RKO (cell line): ENCODE measurements around the gene KNDC1.
A peak's percentile ranks its signal among the peaks of the same experiment; 100 is the strongest.

Source experiments
- DNase-seq: peaks from one replicate; pipeline ENCODE4 v3.0.0-alpha.2; 2016; ENCODE audit warnings: low spot score

KNDC1 gene

GRCh38 chr10:133241501-133242205, 81.6 kb downstream of the KNDC1 start:
- no peak for DNase-seq

- peak; percentile 46 for DNase-seq
Measured at GRCh38 chr10:133242611-133243356, 82.8 kb downstream of the KNDC1 start.

GRCh38 chr10:133243593-133243992, 83.6 kb downstream of the KNDC1 start:
- no peak for DNase-seq

- DNase-seq, result no peak
Measured at GRCh38 chr10:133245439-133246235, 85.6 kb downstream of the KNDC1 start.

GRCh38 chr10:133246236-133246626, 86.2 kb downstream of the KNDC1 start:
- no peak for DNase-seq

GRCh38 chr10:133247681-133248333, 87.8 kb downstream of the KNDC1 start:
- DNase-seq, result no peak

GRCh38 chr10:133248334-133248715, 88.3 kb downstream of the KNDC1 start:
- no peak for DNase-seq

GRCh38 chr10:133249094-133249780, 89.2 kb downstream of the KNDC1 start:
- DNase-seq, result no peak

- DNase-seq, result no peak
Measured at GRCh38 chr10:133249975-133250754, 90.1 kb downstream of the KNDC1 start.

- no peak for DNase-seq
Measured at GRCh38 chr10:133251388-133252222, 91.6 kb downstream of the KNDC1 start.

- DNase-seq, result no peak
Measured at GRCh38 chr10:133252223-133252552, 92.2 kb downstream of the KNDC1 start.

- no peak for DNase-seq
Measured at GRCh38 chr10:133253361-133253955, 93.4 kb downstream of the KNDC1 start.

GRCh38 chr10:133254421-133255120, 94.6 kb downstream of the KNDC1 start:
- no peak for DNase-seq

GRCh38 chr10:133255323-133255722, 95.3 kb downstream of the KNDC1 start:
- no peak for DNase-seq

GRCh38 chr10:133257489-133258065, 97.6 kb downstream of the KNDC1 start:
- DNase-seq, result no peak

- DNase-seq, result no peak
Measured at GRCh38 chr10:133258066-133258817, 98.2 kb downstream of the KNDC1 start.

- peak; percentile 99 for DNase-seq
Measured at GRCh38 chr10:133258818-133259601, 99.0 kb downstream of the KNDC1 start.
